ENCODE measurements around the gene THSD4. TPM values are rescaled to one million over a fixed set of nuclear protein-coding genes. Genes with fewer than 3 reads are reported as not detected.

The THSD4 gene
- total RNA-seq, 4 donors from 2014 or later = 23.0 to 68.5 (median 48.6) TPM

GRCh38 chr15:71698030-71698429, 582.8 kb downstream of the THSD4 start:
- DNase-seq = no peak
- Histone ChIP-seq H3K36me3 (no peaks in the 10 kb centered on the region), H3K4me1 (no peaks in the 10 kb centered on the region), H3K4me3 (replicated peaks in 1 of 3) (no peak overlapping the region), H3K27me3 (no peaks in the 10 kb centered on the region), H3K9me3 (no peaks in the 10 kb centered on the region), H3K27ac (no peak overlapping the region)
- intact Hi-C loops (cut with DNase I) = no loop called here
- WGBS, 2 donors = 81 to 86% methylated on average over 3 of the region's 3 CpGs
- TF ChIP-seq POLR2A (IDR thresholded peaks at IDR 0.05) (no peak), CTCF (IDR thresholded peaks at IDR 0.05) (no peak)

GRCh38 chr15:71698742-71699141, 583.5 kb downstream of the THSD4 start:
- no peak overlapping the region for H3K4me3 ChIP-seq (replicated peaks in 1 of 3)
- H3K4me1 ChIP-seq = no peaks in the 10 kb centered on the region
- intact Hi-C loops (cut with DNase I) = no loop called here
- H3K9me3 ChIP-seq = no peaks in the 10 kb centered on the region
- H3K27ac ChIP-seq = no peak overlapping the region
- TF ChIP-seq CTCF (IDR thresholded peaks at IDR 0.05) = no peak
- TF ChIP-seq POLR2A (IDR thresholded peaks at IDR 0.05) = no peak
- DNase-seq = no peak
- no peaks in the 10 kb centered on the region for H3K36me3 ChIP-seq
- H3K27me3 ChIP-seq = no peaks in the 10 kb centered on the region
- WGBS, 2 donors = 94 to 95% methylated on average over 1 of the region's 1 CpG

- no peak for DNase-seq
- no peak overlapping the region for H3K4me3 ChIP-seq (replicated peaks in 1 of 3)
- H3K27ac ChIP-seq = no peak overlapping the region
- H3K9me3 ChIP-seq = no peaks in the 10 kb centered on the region
- H3K4me1 ChIP-seq = no peaks in the 10 kb centered on the region
- H3K36me3 ChIP-seq = no peaks in the 10 kb centered on the region
- WGBS, 2 donors = 95 to 99% methylated on average over 1 of the region's 1 CpG
- intact Hi-C loops (cut with DNase I) = no loop called here
- H3K27me3 ChIP-seq = no peaks in the 10 kb centered on the region
- no peak for TF ChIP-seq POLR2A (IDR thresholded peaks at IDR 0.05)
- TF ChIP-seq CTCF (IDR thresholded peaks at IDR 0.05) = no peak
These were observed 584.7 kb downstream of the THSD4 start for GRCh38 chr15:71699977-71700376.

GRCh38 chr15:71701808-71702207, 586.5 kb downstream of the THSD4 start:
- TF ChIP-seq CTCF (IDR thresholded peaks at IDR 0.05) = no peak
- TF ChIP-seq POLR2A (IDR thresholded peaks at IDR 0.05) = no peak
- Histone ChIP-seq H3K4me1 (no peaks in the 10 kb centered on the region), H3K27ac (no peak overlapping the region), H3K9me3 (no peaks in the 10 kb centered on the region), H3K27me3 (no peaks in the 10 kb centered on the region), H3K4me3 (replicated peaks in 1 of 3) (no peak overlapping the region), H3K36me3 (no peaks in the 10 kb centered on the region)
- intact Hi-C loops (cut with DNase I) = no loop called here
- DNase-seq = no peak
- 80 to 88% methylated on average over 3 of the region's 3 CpGs for WGBS, 2 donors

- no peaks in the 10 kb centered on the region for H3K36me3 ChIP-seq
- H3K27ac ChIP-seq = no peak overlapping the region
- intact Hi-C loops (cut with DNase I) = no loop called here
- no peak overlapping the region for H3K4me3 ChIP-seq (replicated peaks in 1 of 3)
- no peaks in the 10 kb centered on the region for H3K9me3 ChIP-seq
- TF ChIP-seq POLR2A (IDR thresholded peaks at IDR 0.05) (no peak), CTCF (IDR thresholded peaks at IDR 0.05) (no peak)
- H3K4me1 ChIP-seq = no peaks in the 10 kb centered on the region
- H3K27me3 ChIP-seq = no peaks in the 10 kb centered on the region
- 96% methylated on average over 2 of the region's 2 CpGs for WGBS, 2 donors
- DNase-seq = no peak
These were observed 587.2 kb downstream of the THSD4 start for GRCh38 chr15:71702496-71702895.

All from thyroid gland (tissue), 4 donors.